HEK293 (cell line): Measurements from ENCODE around the gene CDH22.
A peak's percentile ranks its signal among the peaks of the same experiment; 100 is the strongest.

Experiments used
- CTCF ChIA-PET: fragments of 350-600 bp; formaldehyde crosslinking; extraction: SDS; loops from one replicate; lab custom pipeline; 2021; ENCODE audit warnings: antibody characterized with exemption; lab: Yijun Ruan, JAX
- POLR2A ChIA-PET: fragments of 300-600 bp; formaldehyde crosslinking; extraction: SDS; loops from one replicate; lab custom pipeline; 2020; ENCODE audit warnings: antibody characterized with exemption, inconsistent platforms; lab: Yijun Ruan, JAX
- H3K27ac ChIP-seq: fragments of 200-500 bp; sonication (Bioruptor generic); 2 replicates; pipeline ENCODE4 v1.5.1; 2014; ENCODE audit warnings: low read depth, low read length, control low read depth, inconsistent platforms; ENCODE audit errors: extremely low read depth
- H3K36me3 ChIP-seq, 2 experiments: fragments of 200-500 bp in 1 of 2; sonication (Bioruptor generic) in 1 of 2; 1 replicate in 1 of 2; 2 replicates in 1 of 2; pipeline ENCODE4 v1.5.1; 2014 to 2017; ENCODE audit warnings: inconsistent platforms in 2 of 2, low read length in 2 of 2; ENCODE audit not compliant: control insufficient read depth in 2 of 2, insufficient read depth in 1 of 2
- H3K4me1 ChIP-seq: fragments of 200-500 bp; sonication (Bioruptor generic); 2 replicates; pipeline ENCODE4 v1.5.1; 2014; ENCODE audit warnings: mild to moderate bottlenecking, low read length, inconsistent platforms; ENCODE audit not compliant: control insufficient read depth, insufficient read depth
- H3K4me3 ChIP-seq: 2 replicates; pipeline ENCODE4 v1.5.1; 2011; ENCODE audit warnings: low read depth, mild to moderate bottlenecking, control low read depth, low read length, moderate library complexity
- H3K9me3 ChIP-seq: fragments of 200-500 bp; sonication (Bioruptor generic); 2 replicates; pipeline ENCODE4 v1.5.1; 2014; ENCODE audit warnings: low read depth, low read length, inconsistent platforms; ENCODE audit not compliant: control insufficient read depth, insufficient read depth
- SALL2 ChIP-seq: fragments of 450-650 bp; formaldehyde crosslinking; IDR thresholded peaks from 2 replicates; pipeline ENCODE4 v1.5.0; 2017; ENCODE audit warnings: missing biosample characterization, mild to moderate bottlenecking, missing genetic modification characterization, borderline replicate concordance
- SCRT2 ChIP-seq: fragments of 450-650 bp; formaldehyde crosslinking; IDR thresholded peaks from 2 replicates; pipeline ENCODE4 v1.5.1; 2016; ENCODE audit warnings: missing biosample characterization, missing genetic modification characterization
- ZNF449 ChIP-seq: fragments of 450-650 bp; formaldehyde crosslinking; IDR thresholded peaks from 2 replicates; pipeline ENCODE4 v1.5.1; 2017; ENCODE audit warnings: missing biosample characterization, mild to moderate bottlenecking, missing genetic modification characterization, moderate library complexity
- ZNF549 ChIP-seq: fragments of 450-650 bp; IDR thresholded peaks from 2 replicates; pipeline ENCODE4 v1.5.1; 2018; ENCODE audit warnings: missing biosample characterization, missing genetic modification characterization, mild to moderate bottlenecking, inconsistent platforms, moderate library complexity
- ZNF785 ChIP-seq: fragments of 450-650 bp; formaldehyde crosslinking; IDR thresholded peaks from 2 replicates; pipeline ENCODE4 v1.5.1; 2016; ENCODE audit warnings: missing biosample characterization, missing genetic modification characterization
- TF ChIP-seq, protein P1 (sequence below): fragments of 450-650 bp; formaldehyde crosslinking; optimal IDR thresholded peaks from 2 replicates; pipeline ENCODE3; 2016; ENCODE audit warnings: missing biosample characterization, mild to moderate bottlenecking, missing genetic modification characterization

CDH22 gene

DNA sequence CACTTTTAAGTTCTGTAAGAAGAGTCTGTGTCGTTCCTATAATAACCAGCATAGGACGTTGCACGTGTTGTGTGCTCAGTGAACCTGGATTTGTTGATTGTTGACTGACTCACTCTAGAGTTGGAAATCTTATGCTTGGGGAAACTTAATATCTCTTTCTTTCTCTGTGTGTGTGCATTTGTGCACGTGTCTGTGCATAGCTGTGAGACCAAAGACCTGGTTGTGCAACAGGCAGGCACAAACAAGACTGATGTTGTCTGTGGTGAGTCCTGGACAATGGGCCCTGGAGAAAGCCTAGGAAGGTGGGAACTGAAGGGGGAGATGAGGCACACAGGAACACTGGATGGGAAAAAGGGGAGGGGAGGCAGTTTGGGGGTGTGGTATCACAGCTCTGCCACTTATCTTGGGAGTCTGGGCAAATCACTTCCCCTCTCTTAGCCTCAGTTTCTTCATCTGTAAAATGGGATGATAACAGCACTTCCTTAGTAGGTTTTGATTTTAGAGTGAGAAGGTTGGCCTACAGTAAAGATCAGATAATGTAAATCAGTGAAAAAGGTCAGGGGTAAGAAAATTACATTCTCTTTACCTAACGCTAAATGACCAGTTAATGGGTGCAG is 181.8 kb downstream of the CDH22 start:
- no peaks in the 10 kb centered on the region for H3K4me1 ChIP-seq
- H3K4me3 ChIP-seq: no peak overlapping the region
- H3K36me3 ChIP-seq: no peaks in the 10 kb centered on the region
- no peak overlapping the region for H3K27ac ChIP-seq
- TF ChIP-seq SCRT2 (0 out of 2 replicates have a peak, but pooled peaks have one; percentile 16), SALL2 (tag by site-specific recombination) (no peak), ZNF549 (tag by site-specific recombination) (no peak), ZNF449 (tag by site-specific recombination) (no peak), ZNF785 (tag by site-specific recombination) (no peak)
- TF ChIP-seq, protein P1, sequence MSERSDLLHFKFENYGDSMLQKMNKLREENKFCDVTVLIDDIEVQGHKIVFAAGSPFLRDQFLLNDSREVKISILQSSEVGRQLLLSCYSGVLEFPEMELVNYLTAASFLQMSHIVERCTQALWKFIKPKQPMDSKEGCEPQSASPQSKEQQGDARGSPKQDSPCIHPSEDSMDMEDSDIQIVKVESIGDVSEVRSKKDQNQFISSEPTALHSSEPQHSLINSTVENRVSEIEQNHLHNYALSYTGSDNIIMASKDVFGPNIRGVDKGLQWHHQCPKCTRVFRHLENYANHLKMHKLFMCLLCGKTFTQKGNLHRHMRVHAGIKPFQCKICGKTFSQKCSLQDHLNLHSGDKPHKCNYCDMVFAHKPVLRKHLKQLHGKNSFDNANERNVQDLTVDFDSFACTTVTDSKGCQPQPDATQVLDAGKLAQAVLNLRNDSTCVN (tag by site-specific recombination): no peak
- no peaks in the 10 kb centered on the region for H3K9me3 ChIP-seq
- ChIA-PET POLR2A (no interaction called here), CTCF (interaction anchor here (0.7 to 1.8 kb wide), 2 partner anchors 48 to 510 kb away, joined by 3 to 4 read pairs; no protein-coding TSS in a partner anchor)
